Measurements from ENCODE around the gene SCP2D1. TPM values are rescaled to one million over a fixed set of nuclear protein-coding genes. Genes with fewer than 3 reads are reported as not detected.

SCP2D1 gene
- total and polyA plus RNA-seq, 8 donors, result not detected

DNA sequence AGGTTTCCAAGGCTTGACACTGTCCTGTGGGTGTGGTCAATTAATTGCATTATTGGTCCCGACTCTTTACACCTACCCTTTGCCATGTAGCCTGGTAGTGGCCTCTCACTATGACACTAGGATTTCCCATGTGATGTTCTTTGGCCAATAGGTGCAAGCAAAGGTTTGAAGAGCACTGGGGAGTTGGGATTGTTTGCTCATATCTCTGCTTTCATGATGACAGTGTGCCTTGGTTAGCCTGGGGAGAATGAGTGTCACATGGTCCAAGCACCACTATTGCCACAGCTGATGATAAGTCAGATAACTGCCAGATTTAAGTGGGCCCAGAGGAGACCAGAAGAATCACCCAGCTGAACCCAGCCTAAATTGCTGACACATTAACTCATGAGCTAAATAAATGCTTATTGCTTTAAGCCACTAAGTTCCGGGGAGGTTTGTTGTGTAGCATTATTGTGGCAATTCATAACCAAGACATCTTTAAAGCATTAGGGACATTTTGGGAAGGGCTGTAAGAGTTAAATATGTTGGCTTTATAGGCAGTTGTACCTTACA lies 17.2 kb upstream of the SCP2D1 start:
- Histone ChIP-seq H3K9me3 (no peaks in the 10 kb centered on the region), H3K36me3 (no peaks in the 10 kb centered on the region), H3K4me3 (no peak overlapping the region), H3K27me3 (no peaks in the 10 kb centered on the region), H3K27ac (no peak overlapping the region), H3K4me1 (peaks cover 0 to 6% (median 6%) of the 10 kb centered on the region in 3 donors)
- no peak for ATAC-seq
- no peak for FAIRE-seq
- intact Hi-C loops (cut with DNase I), result no loop called here
- DNase-seq, result no peak
- TF ChIP-seq, protein P1, sequence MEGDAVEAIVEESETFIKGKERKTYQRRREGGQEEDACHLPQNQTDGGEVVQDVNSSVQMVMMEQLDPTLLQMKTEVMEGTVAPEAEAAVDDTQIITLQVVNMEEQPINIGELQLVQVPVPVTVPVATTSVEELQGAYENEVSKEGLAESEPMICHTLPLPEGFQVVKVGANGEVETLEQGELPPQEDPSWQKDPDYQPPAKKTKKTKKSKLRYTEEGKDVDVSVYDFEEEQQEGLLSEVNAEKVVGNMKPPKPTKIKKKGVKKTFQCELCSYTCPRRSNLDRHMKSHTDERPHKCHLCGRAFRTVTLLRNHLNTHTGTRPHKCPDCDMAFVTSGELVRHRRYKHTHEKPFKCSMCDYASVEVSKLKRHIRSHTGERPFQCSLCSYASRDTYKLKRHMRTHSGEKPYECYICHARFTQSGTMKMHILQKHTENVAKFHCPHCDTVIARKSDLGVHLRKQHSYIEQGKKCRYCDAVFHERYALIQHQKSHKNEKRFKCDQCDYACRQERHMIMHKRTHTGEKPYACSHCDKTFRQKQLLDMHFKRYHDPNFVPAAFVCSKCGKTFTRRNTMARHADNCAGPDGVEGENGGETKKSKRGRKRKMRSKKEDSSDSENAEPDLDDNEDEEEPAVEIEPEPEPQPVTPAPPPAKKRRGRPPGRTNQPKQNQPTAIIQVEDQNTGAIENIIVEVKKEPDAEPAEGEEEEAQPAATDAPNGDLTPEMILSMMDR (IDR thresholded peaks at IDR 0.05), result no peak
- WGBS, 2 donors, result 97 to 100% methylated on average over 2 of the region's 2 CpGs

DNA sequence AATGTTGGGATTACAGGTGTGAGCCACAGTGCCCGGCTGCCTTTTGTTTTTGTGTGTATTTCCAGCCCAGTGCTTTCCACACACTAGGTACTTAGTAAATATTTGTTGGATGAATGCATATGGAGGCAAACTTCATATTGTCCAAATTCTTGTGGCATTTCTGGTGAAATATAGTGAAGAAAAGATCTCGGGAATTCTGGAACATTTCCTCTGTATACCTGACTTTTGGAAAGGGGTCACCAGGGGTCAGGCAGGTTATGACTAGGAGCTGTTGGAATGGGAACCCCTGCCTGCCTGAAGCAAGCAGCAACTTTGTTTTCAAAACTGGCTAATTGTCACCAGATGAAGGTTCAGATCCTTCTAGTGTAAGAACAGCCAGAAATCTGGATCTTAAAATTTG lies 12.1 kb upstream of the SCP2D1 start:
- H3K27ac ChIP-seq, result no peak overlapping the region

DNA sequence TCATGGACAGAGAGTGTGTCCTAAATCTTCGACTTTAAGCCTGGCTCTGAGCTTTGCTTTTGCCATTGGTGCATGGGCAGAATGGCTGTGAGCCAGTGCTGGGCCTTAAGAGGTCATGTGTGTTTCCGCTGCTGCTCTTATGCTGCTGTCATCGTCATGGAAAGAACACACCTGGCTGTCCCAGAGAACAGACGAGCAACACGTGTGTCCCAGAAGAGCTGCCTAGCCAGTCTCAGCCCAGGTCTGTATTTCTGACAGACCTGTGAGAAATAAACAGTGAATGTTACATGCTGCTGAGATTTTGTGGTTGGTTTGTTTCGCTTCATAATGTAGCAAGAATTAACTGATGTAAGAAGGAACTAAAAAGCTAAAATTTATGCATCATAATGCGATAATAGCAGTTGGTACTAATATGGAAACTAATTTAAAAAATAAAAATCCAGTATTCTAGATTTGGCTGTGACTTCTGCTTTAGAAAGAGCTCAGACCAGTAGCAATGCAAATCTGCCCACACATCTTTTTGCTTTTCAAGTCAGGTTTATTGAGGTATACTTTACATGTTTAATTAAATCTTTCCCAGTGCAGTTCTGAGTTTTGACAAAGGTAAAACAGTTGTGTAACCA lies 11.5 kb upstream of the SCP2D1 start:
- H3K4me3 ChIP-seq, result no peak overlapping the region
- no peaks in the 10 kb centered on the region for H3K4me1 ChIP-seq
- DNase-seq, result no peak
- 67 to 75% methylated on average over 7 of the region's 7 CpGs for WGBS, 2 donors
- no peaks in the 10 kb centered on the region for H3K36me3 ChIP-seq
- no peaks in the 10 kb centered on the region for H3K27me3 ChIP-seq
- no peak for FAIRE-seq
- ATAC-seq, result no peak
- intact Hi-C loops (cut with DNase I), result no loop called here
- H3K9me3 ChIP-seq, result peaks cover 0 to 2% (median 0%) of the 10 kb centered on the region in 4 donors
- TF ChIP-seq, protein P1 (IDR thresholded peaks at IDR 0.05), result no peak
- H3K27ac ChIP-seq, result no peak overlapping the region

More for the DNA sequence above, 12.1 kb upstream of the SCP2D1 start:
- FAIRE-seq (no peak), ATAC-seq (no peak), DNase-seq (no peak)
- Histone ChIP-seq H3K9me3 (peaks cover 0 to 2% (median 0%) of the 10 kb centered on the region in 4 donors), H3K4me1 (no peaks in the 10 kb centered on the region), H3K4me3 (no peak overlapping the region), H3K27me3 (no peaks in the 10 kb centered on the region), H3K36me3 (no peaks in the 10 kb centered on the region)
- WGBS, 2 donors, result 74 to 79% methylated on average over 2 of the region's 2 CpGs
- TF ChIP-seq, protein P1 (IDR thresholded peaks at IDR 0.05), result no peak
- intact Hi-C loops (cut with DNase I), result no loop called here

DNA sequence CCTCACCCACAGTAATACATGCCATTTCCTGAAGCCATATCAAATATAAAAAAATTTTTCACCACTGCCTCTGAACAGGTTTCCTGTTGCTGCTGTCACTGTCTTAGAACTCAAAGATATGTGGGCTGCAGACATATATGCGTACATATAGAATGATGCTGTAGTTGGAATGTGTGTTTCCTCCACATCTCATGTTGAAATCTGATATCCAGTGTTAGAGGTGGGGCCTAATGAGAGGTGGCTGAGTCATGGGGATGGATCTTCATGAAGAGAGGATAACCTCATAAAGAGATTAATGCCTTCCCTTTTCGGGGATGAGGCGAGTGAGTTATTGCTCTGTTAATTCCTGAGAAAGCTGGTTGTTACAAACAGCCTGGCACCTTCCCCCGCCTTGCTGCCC lies 7.7 kb upstream of the SCP2D1 start:
- FAIRE-seq (no peak), DNase-seq (no peak), ATAC-seq (no peak)
- H3K36me3 ChIP-seq, result no peaks in the 10 kb centered on the region
- intact Hi-C loops (cut with DNase I), result no loop called here
- no peak overlapping the region for H3K27ac ChIP-seq
- TF ChIP-seq, protein P1 (IDR thresholded peaks at IDR 0.05), result no peak
- H3K4me3 ChIP-seq, result no peak overlapping the region
- H3K4me1 ChIP-seq, result no peaks in the 10 kb centered on the region
- WGBS, 2 donors, result 79 to 85% methylated on average over 4 of the region's 4 CpGs
- no peaks in the 10 kb centered on the region for H3K27me3 ChIP-seq
- H3K9me3 ChIP-seq, result peaks cover 0 to 2% (median 0%) of the 10 kb centered on the region in 4 donors

DNA sequence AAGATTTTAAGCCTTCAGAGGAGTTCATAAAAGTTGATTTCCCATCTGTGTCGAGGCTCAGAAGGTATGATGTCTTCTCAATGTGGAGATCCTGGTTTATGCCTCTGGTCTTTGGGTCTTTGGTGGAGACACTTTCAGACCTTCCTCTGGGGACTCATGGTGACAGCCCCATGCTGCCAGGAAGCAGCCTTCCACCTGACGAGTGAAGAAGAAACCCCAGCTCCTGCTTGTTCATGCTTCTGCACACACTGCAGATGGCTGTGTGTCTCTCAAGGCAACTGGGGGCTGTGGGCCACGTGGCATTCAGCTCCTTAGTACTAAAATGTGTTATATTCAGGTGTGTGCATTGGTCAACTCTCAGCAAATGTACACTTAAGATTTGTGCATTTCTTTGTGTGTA lies 4.9 kb upstream of the SCP2D1 start:
- DNase-seq (no peak), FAIRE-seq (no peak), ATAC-seq (no peak)
- WGBS, 2 donors, result 37 to 44% methylated on average over 3 of the region's 3 CpGs
- Histone ChIP-seq H3K27me3 (no peaks in the 10 kb centered on the region), H3K4me3 (no peak overlapping the region), H3K4me1 (no peaks in the 10 kb centered on the region), H3K27ac (no peak overlapping the region), H3K36me3 (no peaks in the 10 kb centered on the region), H3K9me3 (peaks cover 0 to 2% (median 0%) of the 10 kb centered on the region in 4 donors)
- intact Hi-C loops (cut with DNase I), result no loop called here
- TF ChIP-seq, protein P1 (IDR thresholded peaks at IDR 0.05), result no peak

Measured in pancreas (tissue), 10 donors.